ENCODE measurements around the gene TM7SF3.

The TM7SF3 gene

GRCh38 chr12:27012239-27012981, 1.8 kb downstream of the TM7SF3 start:
- no peak overlapping the region for H3K9ac ChIP-seq (ENCODE audit: insufficient read length)
- DNase-seq (ENCODE audit: low read depth, low spot score): no peak
- no peaks in the 10 kb centered on the region for H3K36me3 ChIP-seq (ENCODE audit: insufficient read depth, low read length)
- no peak overlapping the region for H3K27ac ChIP-seq
- TF ChIP-seq POLR2AphosphoS5 (IDR thresholded peaks at IDR 0.05; ENCODE audit: borderline replicate concordance, low read depth, low read length): no peak
- no peak for TF ChIP-seq EZH2 (IDR thresholded peaks at IDR 0.05)
- TF ChIP-seq FOXP2 (optimal IDR thresholded peaks at IDR 0.05; ENCODE audit: control extremely low read depth, extremely low read length, insufficient read depth): no peak
- H3K9me3 ChIP-seq (ENCODE audit: low read depth, low read length): no peaks in the 10 kb centered on the region
- no peak overlapping the region for H3K4me3 ChIP-seq

- no peaks in the 10 kb centered on the region for H3K9me3 ChIP-seq (ENCODE audit: low read depth, low read length)
- H3K27ac ChIP-seq: 0 out of 2 replicates have a peak overlapping the region, but pooled peaks have one; percentile 45
- peak overlapping the region; percentile 42 for H3K9ac ChIP-seq (ENCODE audit: insufficient read length)
- no peaks in the 10 kb centered on the region for H3K36me3 ChIP-seq (ENCODE audit: insufficient read depth, low read length)
- no peak for DNase-seq (ENCODE audit: low read depth, low spot score)
- peak overlapping the region; percentile 2 for H3K4me3 ChIP-seq
- TF ChIP-seq POLR2AphosphoS5 (IDR thresholded peaks at IDR 0.05; ENCODE audit: borderline replicate concordance, low read depth, low read length) (no peak), FOXP2 (optimal IDR thresholded peaks at IDR 0.05; ENCODE audit: control extremely low read depth, extremely low read length, insufficient read depth) (no peak), EZH2 (IDR thresholded peaks at IDR 0.05) (no peak)
Observed at GRCh38 chr12:27009881-27010301, 4.3 kb downstream of the TM7SF3 start.

GRCh38 chr12:27008081-27008480, 6.1 kb downstream of the TM7SF3 start:
- TF ChIP-seq FOXP2 (optimal IDR thresholded peaks at IDR 0.05; ENCODE audit: control extremely low read depth, extremely low read length, insufficient read depth) (no peak), EZH2 (IDR thresholded peaks at IDR 0.05) (no peak), POLR2AphosphoS5 (IDR thresholded peaks at IDR 0.05; ENCODE audit: borderline replicate concordance, low read depth, low read length) (no peak)
- Histone ChIP-seq H3K9me3 (ENCODE audit: low read depth, low read length) (no peaks in the 10 kb centered on the region), H3K9ac (ENCODE audit: insufficient read length) (no peak overlapping the region), H3K4me3 (no peak overlapping the region), H3K36me3 (ENCODE audit: insufficient read depth, low read length) (no peaks in the 10 kb centered on the region), H3K27ac (no peak overlapping the region)
- DNase-seq (ENCODE audit: low read depth, low spot score): no peak

- Histone ChIP-seq H3K4me3 (no peak overlapping the region), H3K9ac (ENCODE audit: insufficient read length) (no peak overlapping the region), H3K27ac (no peak overlapping the region), H3K36me3 (ENCODE audit: insufficient read depth, low read length) (no peaks in the 10 kb centered on the region), H3K9me3 (ENCODE audit: low read depth, low read length) (no peaks in the 10 kb centered on the region)
- TF ChIP-seq EZH2 (IDR thresholded peaks at IDR 0.05): no peak
- no peak for TF ChIP-seq POLR2AphosphoS5 (IDR thresholded peaks at IDR 0.05; ENCODE audit: borderline replicate concordance, low read depth, low read length)
- no peak for TF ChIP-seq FOXP2 (optimal IDR thresholded peaks at IDR 0.05; ENCODE audit: control extremely low read depth, extremely low read length, insufficient read depth)
- no peak for DNase-seq (ENCODE audit: low read depth, low spot score)
Observed at GRCh38 chr12:27006797-27007467, 7.3 kb downstream of the TM7SF3 start.

- no peak for TF ChIP-seq POLR2AphosphoS5 (IDR thresholded peaks at IDR 0.05; ENCODE audit: borderline replicate concordance, low read depth, low read length)
- TF ChIP-seq FOXP2 (optimal IDR thresholded peaks at IDR 0.05; ENCODE audit: control extremely low read depth, extremely low read length, insufficient read depth): no peak
- no peak for TF ChIP-seq EZH2 (IDR thresholded peaks at IDR 0.05)
- no peaks in the 10 kb centered on the region for H3K36me3 ChIP-seq (ENCODE audit: insufficient read depth, low read length)
- no peaks in the 10 kb centered on the region for H3K9me3 ChIP-seq (ENCODE audit: low read depth, low read length)
- no peak overlapping the region for H3K4me3 ChIP-seq
- no peak overlapping the region for H3K27ac ChIP-seq
- DNase-seq (ENCODE audit: low read depth, low spot score): no peak
- no peak overlapping the region for H3K9ac ChIP-seq (ENCODE audit: insufficient read length)
Observed at GRCh38 chr12:27005495-27005894, 8.7 kb downstream of the TM7SF3 start.

- no peaks in the 10 kb centered on the region for H3K9me3 ChIP-seq (ENCODE audit: low read depth, low read length)
- no peak for DNase-seq (ENCODE audit: low read depth, low spot score)
- H3K27ac ChIP-seq: no peak overlapping the region
- no peak overlapping the region for H3K9ac ChIP-seq (ENCODE audit: insufficient read length)
- H3K36me3 ChIP-seq (ENCODE audit: insufficient read depth, low read length): peaks cover 7% of the 10 kb centered on the region; the same call in 1 of the 2 replicates
- TF ChIP-seq EZH2 (IDR thresholded peaks at IDR 0.05) (no peak), FOXP2 (optimal IDR thresholded peaks at IDR 0.05; ENCODE audit: control extremely low read depth, extremely low read length, insufficient read depth) (no peak), POLR2AphosphoS5 (IDR thresholded peaks at IDR 0.05; ENCODE audit: borderline replicate concordance, low read depth, low read length) (no peak)
- no peak overlapping the region for H3K4me3 ChIP-seq
Observed at GRCh38 chr12:27003421-27004381, 10.5 kb downstream of the TM7SF3 start.

- peaks cover 11% of the 10 kb centered on the region; the same call in 1 of the 2 replicates for H3K36me3 ChIP-seq (ENCODE audit: insufficient read depth, low read length)
- no peak for DNase-seq (ENCODE audit: low read depth, low spot score)
- no peak overlapping the region for H3K27ac ChIP-seq
- no peaks in the 10 kb centered on the region for H3K9me3 ChIP-seq (ENCODE audit: low read depth, low read length)
- H3K4me3 ChIP-seq: no peak overlapping the region
- no peak for TF ChIP-seq FOXP2 (optimal IDR thresholded peaks at IDR 0.05; ENCODE audit: control extremely low read depth, extremely low read length, insufficient read depth)
- no peak for TF ChIP-seq POLR2AphosphoS5 (IDR thresholded peaks at IDR 0.05; ENCODE audit: borderline replicate concordance, low read depth, low read length)
- no peak for TF ChIP-seq EZH2 (IDR thresholded peaks at IDR 0.05)
- no peak overlapping the region for H3K9ac ChIP-seq (ENCODE audit: insufficient read length)
Observed at GRCh38 chr12:27002141-27002540, 12.0 kb downstream of the TM7SF3 start.

Measured in SK-N-MC (cell line).